Measurements from ENCODE around the gene PLA2G1B. TPM values are rescaled to one million over a fixed set of nuclear protein-coding genes. Genes with fewer than 3 reads are reported as not detected.

The PLA2G1B gene
- total and polyA plus RNA-seq, 9 of the 15 experiments (the other 6 are each of a cell fraction or from before 2014, with no cell fraction given), result 1.4 TPM; not detected in 8

DNA sequence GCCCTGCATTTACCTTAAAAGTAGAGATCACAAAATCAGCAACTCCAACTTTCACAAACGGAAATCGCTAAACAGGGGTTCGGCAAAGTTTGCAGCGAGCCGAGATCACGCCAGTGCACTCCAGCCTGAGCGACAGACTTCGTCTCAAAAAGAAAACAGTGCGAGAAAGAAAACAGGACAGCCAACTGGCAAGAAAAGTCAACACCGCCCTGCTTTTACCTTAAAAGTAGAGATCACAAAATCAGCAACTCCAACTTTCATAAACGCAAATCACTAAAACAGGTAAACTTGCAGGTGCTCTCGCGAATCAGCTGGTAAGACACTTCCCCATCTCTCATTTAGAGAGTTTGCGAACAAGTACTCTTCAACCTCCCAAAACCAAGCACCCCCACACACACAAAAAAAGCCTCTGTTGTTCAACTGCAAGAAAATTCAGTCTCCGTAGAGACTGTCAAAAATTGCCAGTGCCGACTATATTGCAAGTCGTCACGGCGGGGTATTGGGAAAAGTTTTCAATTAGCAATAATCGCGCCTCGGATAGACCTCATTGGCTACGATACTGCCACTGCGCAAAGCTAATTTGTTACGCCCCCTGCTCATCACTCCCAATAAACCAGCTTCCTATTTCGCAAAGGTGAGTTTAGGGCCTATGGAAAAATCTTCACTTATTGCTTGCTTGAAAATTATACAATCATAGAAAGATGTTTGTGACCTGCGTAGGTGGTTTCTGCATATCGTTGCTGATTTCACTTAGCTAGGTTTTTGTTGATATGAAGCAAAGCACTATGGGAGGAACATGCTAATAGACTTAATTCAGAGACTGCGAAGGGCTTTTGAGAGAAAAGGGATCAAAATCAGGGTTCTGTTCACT, 34.7 kb downstream of the PLA2G1B start, which contains the start of gene RNU4-1 (continued):
- TF ChIP-seq ZBTB8A (IDR thresholded peaks at IDR 0.05; ENCODE audit: partially characterized antibody) (peak; percentile 60), BRD4 (IDR thresholded peaks at IDR 0.05) (0 out of 2 replicates have a peak, but pooled peaks have one; percentile 7), NELFE (IDR thresholded peaks at IDR 0.05; ENCODE audit: insufficient read depth, insufficient read length) (peak; percentile 72), MTA1 (IDR thresholded peaks at IDR 0.05; ENCODE audit: borderline replicate concordance) (peak; percentile 36; the same call in 1 of the 2 replicates), ATF1 (CRISPR knock-in tag; IDR thresholded peaks at IDR 0.05) (no peak), ATF1 (tag; IDR thresholded peaks at IDR 0.05) (peak; percentile 24), KLF1 (tag; IDR thresholded peaks at IDR 0.05) (peak; percentile 41; the same call in 1 of the 2 replicates), TRIM28 (IDR thresholded peaks at IDR 0.05) (0 out of 2 replicates have a peak, but pooled peaks have one; percentile 19), HMGN3 (IDR thresholded peaks at IDR 0.05; ENCODE audit: borderline replicate concordance, extremely low read depth, insufficient read length, low read depth, low read length) (no peak), FOS (IDR thresholded peaks at IDR 0.05; ENCODE audit: extremely low read depth, insufficient read length) (no peak)
- TF ChIP-seq, protein P1, sequence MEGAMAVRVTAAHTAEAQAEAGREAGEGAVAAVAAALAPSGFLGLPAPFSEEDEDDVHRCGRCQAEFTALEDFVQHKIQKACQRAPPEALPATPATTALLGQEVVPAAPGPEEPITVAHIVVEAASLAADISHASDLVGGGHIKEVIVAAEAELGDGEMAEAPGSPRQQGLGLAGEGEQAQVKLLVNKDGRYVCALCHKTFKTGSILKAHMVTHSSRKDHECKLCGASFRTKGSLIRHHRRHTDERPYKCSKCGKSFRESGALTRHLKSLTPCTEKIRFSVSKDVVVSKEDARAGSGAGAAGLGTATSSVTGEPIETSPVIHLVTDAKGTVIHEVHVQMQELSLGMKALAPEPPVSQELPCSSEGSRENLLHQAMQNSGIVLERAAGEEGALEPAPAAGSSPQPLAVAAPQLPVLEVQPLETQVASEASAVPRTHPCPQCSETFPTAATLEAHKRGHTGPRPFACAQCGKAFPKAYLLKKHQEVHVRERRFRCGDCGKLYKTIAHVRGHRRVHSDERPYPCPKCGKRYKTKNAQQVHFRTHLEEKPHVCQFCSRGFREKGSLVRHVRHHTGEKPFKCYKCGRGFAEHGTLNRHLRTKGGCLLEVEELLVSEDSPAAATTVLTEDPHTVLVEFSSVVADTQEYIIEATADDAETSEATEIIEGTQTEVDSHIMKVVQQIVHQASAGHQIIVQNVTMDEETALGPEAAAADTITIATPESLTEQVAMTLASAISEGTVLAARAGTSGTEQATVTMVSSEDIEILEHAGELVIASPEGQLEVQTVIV (CRISPR knock-in tag; IDR thresholded peaks at IDR 0.05; ENCODE audit: borderline replicate concordance), result no peak
- TF ChIP-seq, protein P2, sequence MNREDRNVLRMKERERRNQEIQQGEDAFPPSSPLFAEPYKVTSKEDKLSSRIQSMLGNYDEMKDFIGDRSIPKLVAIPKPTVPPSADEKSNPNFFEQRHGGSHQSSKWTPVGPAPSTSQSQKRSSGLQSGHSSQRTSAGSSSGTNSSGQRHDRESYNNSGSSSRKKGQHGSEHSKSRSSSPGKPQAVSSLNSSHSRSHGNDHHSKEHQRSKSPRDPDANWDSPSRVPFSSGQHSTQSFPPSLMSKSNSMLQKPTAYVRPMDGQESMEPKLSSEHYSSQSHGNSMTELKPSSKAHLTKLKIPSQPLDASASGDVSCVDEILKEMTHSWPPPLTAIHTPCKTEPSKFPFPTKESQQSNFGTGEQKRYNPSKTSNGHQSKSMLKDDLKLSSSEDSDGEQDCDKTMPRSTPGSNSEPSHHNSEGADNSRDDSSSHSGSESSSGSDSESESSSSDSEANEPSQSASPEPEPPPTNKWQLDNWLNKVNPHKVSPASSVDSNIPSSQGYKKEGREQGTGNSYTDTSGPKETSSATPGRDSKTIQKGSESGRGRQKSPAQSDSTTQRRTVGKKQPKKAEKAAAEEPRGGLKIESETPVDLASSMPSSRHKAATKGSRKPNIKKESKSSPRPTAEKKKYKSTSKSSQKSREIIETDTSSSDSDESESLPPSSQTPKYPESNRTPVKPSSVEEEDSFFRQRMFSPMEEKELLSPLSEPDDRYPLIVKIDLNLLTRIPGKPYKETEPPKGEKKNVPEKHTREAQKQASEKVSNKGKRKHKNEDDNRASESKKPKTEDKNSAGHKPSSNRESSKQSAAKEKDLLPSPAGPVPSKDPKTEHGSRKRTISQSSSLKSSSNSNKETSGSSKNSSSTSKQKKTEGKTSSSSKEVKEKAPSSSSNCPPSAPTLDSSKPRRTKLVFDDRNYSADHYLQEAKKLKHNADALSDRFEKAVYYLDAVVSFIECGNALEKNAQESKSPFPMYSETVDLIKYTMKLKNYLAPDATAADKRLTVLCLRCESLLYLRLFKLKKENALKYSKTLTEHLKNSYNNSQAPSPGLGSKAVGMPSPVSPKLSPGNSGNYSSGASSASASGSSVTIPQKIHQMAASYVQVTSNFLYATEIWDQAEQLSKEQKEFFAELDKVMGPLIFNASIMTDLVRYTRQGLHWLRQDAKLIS (CRISPR knock-in tag; IDR thresholded peaks at IDR 0.05), result peak; percentile 95; the same call in 1 of the 2 replicates
- TF ChIP-seq, protein P3, sequence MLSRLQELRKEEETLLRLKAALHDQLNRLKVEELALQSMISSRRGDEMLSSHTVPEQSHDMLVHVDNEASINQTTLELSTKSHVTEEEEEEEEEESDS (CRISPR knock-in tag; IDR thresholded peaks at IDR 0.05), result peak; percentile 97
- TF ChIP-seq, protein P4, sequence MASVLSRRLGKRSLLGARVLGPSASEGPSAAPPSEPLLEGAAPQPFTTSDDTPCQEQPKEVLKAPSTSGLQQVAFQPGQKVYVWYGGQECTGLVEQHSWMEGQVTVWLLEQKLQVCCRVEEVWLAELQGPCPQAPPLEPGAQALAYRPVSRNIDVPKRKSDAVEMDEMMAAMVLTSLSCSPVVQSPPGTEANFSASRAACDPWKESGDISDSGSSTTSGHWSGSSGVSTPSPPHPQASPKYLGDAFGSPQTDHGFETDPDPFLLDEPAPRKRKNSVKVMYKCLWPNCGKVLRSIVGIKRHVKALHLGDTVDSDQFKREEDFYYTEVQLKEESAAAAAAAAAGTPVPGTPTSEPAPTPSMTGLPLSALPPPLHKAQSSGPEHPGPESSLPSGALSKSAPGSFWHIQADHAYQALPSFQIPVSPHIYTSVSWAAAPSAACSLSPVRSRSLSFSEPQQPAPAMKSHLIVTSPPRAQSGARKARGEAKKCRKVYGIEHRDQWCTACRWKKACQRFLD (CRISPR knock-in tag; IDR thresholded peaks at IDR 0.05), result peak; percentile 81; the same call in 1 of the 2 replicates
- TF ChIP-seq, protein P5, sequence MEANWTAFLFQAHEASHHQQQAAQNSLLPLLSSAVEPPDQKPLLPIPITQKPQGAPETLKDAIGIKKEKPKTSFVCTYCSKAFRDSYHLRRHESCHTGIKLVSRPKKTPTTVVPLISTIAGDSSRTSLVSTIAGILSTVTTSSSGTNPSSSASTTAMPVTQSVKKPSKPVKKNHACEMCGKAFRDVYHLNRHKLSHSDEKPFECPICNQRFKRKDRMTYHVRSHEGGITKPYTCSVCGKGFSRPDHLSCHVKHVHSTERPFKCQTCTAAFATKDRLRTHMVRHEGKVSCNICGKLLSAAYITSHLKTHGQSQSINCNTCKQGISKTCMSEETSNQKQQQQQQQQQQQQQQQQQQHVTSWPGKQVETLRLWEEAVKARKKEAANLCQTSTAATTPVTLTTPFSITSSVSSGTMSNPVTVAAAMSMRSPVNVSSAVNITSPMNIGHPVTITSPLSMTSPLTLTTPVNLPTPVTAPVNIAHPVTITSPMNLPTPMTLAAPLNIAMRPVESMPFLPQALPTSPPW (CRISPR knock-in tag; IDR thresholded peaks at IDR 0.05), result peak; percentile 53
- TF ChIP-seq, protein P6, sequence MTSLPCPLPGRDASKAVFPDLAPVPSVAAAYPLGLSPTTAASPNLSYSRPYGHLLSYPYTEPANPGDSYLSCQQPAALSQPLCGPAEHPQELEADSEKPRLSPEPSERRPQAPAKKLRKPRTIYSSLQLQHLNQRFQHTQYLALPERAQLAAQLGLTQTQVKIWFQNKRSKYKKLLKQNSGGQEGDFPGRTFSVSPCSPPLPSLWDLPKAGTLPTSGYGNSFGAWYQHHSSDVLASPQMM (CRISPR knock-in tag; IDR thresholded peaks at IDR 0.05), result 0 out of 2 replicates have a peak, but pooled peaks have one; percentile 10

Measured in K562 (cell line).